Putamen (tissue), 1 donor: ENCODE results near the gene C21orf58.

ENCODE experiments used
- DNase-seq: peaks from one replicate; pipeline ENCODE4 v3.0.0-alpha.2; 2016; ENCODE audit warnings: low spot score

The C21orf58 gene

GRCh38 chr21:46255166-46255565 lies 68.5 kb downstream of the C21orf58 start:
- DNase-seq = no peak

GRCh38 chr21:46254208-46254975 lies 69.3 kb downstream of the C21orf58 start:
- no peak for DNase-seq

- DNase-seq = no peak
These were observed 70.0 kb downstream of the C21orf58 start for GRCh38 chr21:46253610-46254124.

GRCh38 chr21:46252840-46253239 lies 70.8 kb downstream of the C21orf58 start:
- no peak for DNase-seq
